Heart left ventricle (tissue), 16 donors: ENCODE measurements around the gene HIGD1A. TPM values are rescaled to one million over a fixed set of nuclear protein-coding genes. Genes with fewer than 3 reads are reported as not detected.

Experiments
- ATAC-seq, 4 donors: fragments of 200-7000 bp; cut with Tn5 transposase; one replicate each; pipeline ENCODE4 v1.9.1; 2020 to 2022; ENCODE audit warnings: moderate library complexity in 4 of 4, mild to moderate bottlenecking in 3 of 4, moderate number of reproducible peaks in 1 of 4
- DNase-seq, 5 donors: peaks; one replicate each; pipeline ENCODE4 v3.0.0-alpha.2; 2020
- H3K27ac ChIP-seq, 12 donors: fragments of 200-600 bp; sonication (generic) in 4 of 12; one replicate each; pipeline versions ENCODE4 v1.5.0 to v1.8.0; 2016 to 2022; ENCODE audit warnings: mild to moderate bottlenecking in 2 of 12
- H3K27me3 ChIP-seq, 9 donors: fragments of 200-600 bp; sonication (generic) in 2 of 9; one replicate each; pipeline versions ENCODE4 v1.5.1 to v1.8.0; 2016 to 2022; ENCODE audit warnings: mild to moderate bottlenecking in 3 of 9
- H3K36me3 ChIP-seq, 9 donors: fragments of 200-600 bp; sonication (generic) in 2 of 9; one replicate each; pipeline versions ENCODE4 v1.5.0 to v1.8.0; 2018 to 2022; ENCODE audit warnings: mild to moderate bottlenecking in 2 of 9
- H3K4me1 ChIP-seq, 12 donors: fragments of 200-600 bp; sonication (generic) in 4 of 12; one replicate each; pipeline versions ENCODE4 v1.5.0 to v1.8.0; 2016 to 2022; ENCODE audit warnings: mild to moderate bottlenecking in 3 of 12
- H3K4me3 ChIP-seq, 12 donors: fragments of 200-600 bp; sonication (generic) in 4 of 12; one replicate each; pipeline versions ENCODE4 v1.5.0 to v1.8.0; 2017 to 2022; ENCODE audit warnings: mild to moderate bottlenecking in 9 of 12, moderate library complexity in 4 of 12
- H3K9me3 ChIP-seq, 12 donors: fragments of 200-600 bp; sonication (generic) in 4 of 12; one replicate each; pipeline versions ENCODE4 v1.5.0 to v1.8.0; 2016 to 2022; ENCODE audit warnings: mild to moderate bottlenecking in 1 of 12
- POLR2A ChIP-seq, 2 donors: fragments of 450-650 bp; IDR thresholded peaks; one replicate each; pipeline ENCODE4 v1.6.1; 2017; ENCODE audit warnings: antibody characterized with exemption in 2 of 2, mild to moderate bottlenecking in 2 of 2, moderate library complexity in 2 of 2
- WGBS, 4 donors: extraction: QIAGEN DNeasy Blood & Tissue Kit in 2 of 4; methylation state at CpG; one replicate each; pipeline versions ENCODE4 v1.1.5 to v1.1.7; 2013 to 2018; 5-methylcytosine and 5-hydroxymethylcytosine counted together
- intact Hi-C, 10 donors: fragments of 100-400 bp; cut with DNase I; formaldehyde crosslinking; loops; one replicate each; pipeline versions ENCODE4 v1.11.1 to v1.14.2; 2022
- polyA plus RNA-seq, 2 donors: library from polyadenylated mRNA; stranded (reverse); fragments of 200-250 nt; gene quantifications; one replicate each; pipeline ENCODE4 v1.2.3, GENCODE V29; 2013
- total RNA-seq, 9 donors: library from RNA; depleted of rRNA in 2 of 9; stranded (reverse); fragments of >200 nt in 2 of 9; fragmentation: NEBNext Ultra II Directional in 3 of 9; extraction: Animal tissue kit (Norgen Biotek cat#: 25700) in 3 of 9; gene quantifications; one replicate each; pipeline versions ENCODE4 v1.1.0 to v1.2.4, GENCODE V29; 2016 to 2023
- TF ChIP-seq, protein P1 (sequence below), 12 donors: fragments of 200-600 bp; sonication (generic) in 4 of 12; IDR thresholded peaks; one replicate each; pipeline versions ENCODE4 v1.5.0 to v1.8.0; 2018 to 2022; ENCODE audit warnings: antibody characterized with exemption in 12 of 12, mild to moderate bottlenecking in 5 of 12
- donor health status: ischemic (EF 13 %, LVEDD 7.1; RV severe dilation, severe dysfunction).
- donor health status: healthy with polysubstance abuse.
- donor health status: DM: no; HTN: yes; CAD: no.
- donor health status: DM: no; HTN: no; CAD: no.
- donor health status: ischemic (EF 25% LVEDD 6.9; RV normal size, moderate dysfunction).
- donor health status: ischemic (EF 25% LVEDD 5.7; RV mildly dilated, moderate dysfunction).
- donor health status: healthy.
- donor health status: DM: yes; HTN: yes; CAD: no.
- donor health status: ischemic (EF 35%, LVEDD 5.7; RV mildly dilated, moderate dysfunction).
- donor health status: nonischemic (EF 11% LVEDD 7.7; RV severe dilation, severe dysfunction).
- donor health status: DM: yes; HTN: yes; CAD: no.
- donor health status: PGD.
- donor health status: ischemic (EF 29% LVEDD 5.4; RV normal size, mild dysfunction).
- donor health status: nonischemic (EF 23%, LVEDD 6.1; RV moderate dilation, normal function).

HIGD1A gene
- total and polyA plus RNA-seq, 11 donors, result 170 to 497 (median 313) TPM

DNA sequence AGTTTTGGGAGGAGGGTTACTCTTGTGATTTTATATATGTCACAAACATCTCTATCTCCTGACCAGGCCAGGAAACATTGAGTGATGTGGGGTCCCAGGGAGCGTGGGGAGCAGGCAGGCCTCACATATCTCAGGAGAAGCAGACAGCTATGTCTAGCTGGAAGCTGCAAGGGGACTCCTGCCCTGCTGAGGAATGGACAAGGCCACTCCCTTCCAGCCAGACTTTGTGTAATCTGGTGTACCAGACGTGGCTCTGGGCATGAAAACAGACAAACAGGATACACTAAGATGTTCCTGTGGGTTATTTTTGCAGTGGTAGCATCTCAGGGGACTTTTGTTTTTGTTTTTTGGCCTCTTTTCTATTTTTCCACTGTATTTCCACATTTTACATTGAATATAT lies 48.2 kb upstream of the HIGD1A start:
- Histone ChIP-seq H3K4me1 (peaks cover 0 to 31% (median 2%) of the 10 kb centered on the region in 12 donors), H3K27ac (peak overlapping the region in 3 of 12 donors; percentile 1 to 61 (median 38)), H3K4me3 (peak overlapping the region in 1 of 12 donors; percentile 6), H3K27me3 (no peaks in the 10 kb centered on the region), H3K36me3 (no peaks in the 10 kb centered on the region), H3K9me3 (no peaks in the 10 kb centered on the region)
- no peak for TF ChIP-seq POLR2A (IDR thresholded peaks at IDR 0.05)
- TF ChIP-seq, protein P1, sequence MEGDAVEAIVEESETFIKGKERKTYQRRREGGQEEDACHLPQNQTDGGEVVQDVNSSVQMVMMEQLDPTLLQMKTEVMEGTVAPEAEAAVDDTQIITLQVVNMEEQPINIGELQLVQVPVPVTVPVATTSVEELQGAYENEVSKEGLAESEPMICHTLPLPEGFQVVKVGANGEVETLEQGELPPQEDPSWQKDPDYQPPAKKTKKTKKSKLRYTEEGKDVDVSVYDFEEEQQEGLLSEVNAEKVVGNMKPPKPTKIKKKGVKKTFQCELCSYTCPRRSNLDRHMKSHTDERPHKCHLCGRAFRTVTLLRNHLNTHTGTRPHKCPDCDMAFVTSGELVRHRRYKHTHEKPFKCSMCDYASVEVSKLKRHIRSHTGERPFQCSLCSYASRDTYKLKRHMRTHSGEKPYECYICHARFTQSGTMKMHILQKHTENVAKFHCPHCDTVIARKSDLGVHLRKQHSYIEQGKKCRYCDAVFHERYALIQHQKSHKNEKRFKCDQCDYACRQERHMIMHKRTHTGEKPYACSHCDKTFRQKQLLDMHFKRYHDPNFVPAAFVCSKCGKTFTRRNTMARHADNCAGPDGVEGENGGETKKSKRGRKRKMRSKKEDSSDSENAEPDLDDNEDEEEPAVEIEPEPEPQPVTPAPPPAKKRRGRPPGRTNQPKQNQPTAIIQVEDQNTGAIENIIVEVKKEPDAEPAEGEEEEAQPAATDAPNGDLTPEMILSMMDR (IDR thresholded peaks at IDR 0.05), result no peak
- 36 to 57% (median 42%) methylated on average over 2 of the region's 2 CpGs for WGBS, 4 donors
- intact Hi-C loops, result no loop called here
- ATAC-seq (peak; percentile 44 to 71 (median 66)), DNase-seq (no peak)

DNA sequence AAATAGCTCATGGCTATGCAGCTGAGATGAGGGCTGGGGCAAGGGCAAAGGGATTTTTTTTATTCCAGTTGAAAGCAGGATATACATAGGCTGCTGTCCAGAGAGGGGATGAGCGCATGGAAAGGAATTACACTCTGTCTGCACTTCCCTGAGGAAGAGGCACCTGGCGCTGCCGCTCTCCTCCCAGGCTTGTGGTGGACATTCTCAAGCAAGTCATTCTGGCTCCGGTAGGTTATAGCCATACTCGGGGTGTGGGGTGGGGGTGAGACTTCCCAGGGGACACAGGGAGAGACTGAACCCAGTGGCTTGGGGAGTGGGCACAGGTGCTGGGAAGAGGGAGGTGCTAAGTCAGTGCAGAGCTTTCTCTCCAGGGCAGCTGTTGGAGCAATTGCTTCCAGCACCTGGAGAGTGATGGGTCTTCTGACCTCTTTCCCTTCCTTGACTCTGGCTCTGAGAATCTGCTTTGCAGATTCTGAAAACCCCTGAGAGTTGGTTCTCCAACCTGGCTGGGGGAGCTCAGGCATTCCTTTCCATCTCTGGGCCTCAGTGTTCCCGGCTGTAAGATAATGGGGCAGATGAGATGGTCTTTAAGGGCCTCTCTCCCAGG lies 47.0 kb upstream of the HIGD1A start:
- no peak for ATAC-seq

DNA sequence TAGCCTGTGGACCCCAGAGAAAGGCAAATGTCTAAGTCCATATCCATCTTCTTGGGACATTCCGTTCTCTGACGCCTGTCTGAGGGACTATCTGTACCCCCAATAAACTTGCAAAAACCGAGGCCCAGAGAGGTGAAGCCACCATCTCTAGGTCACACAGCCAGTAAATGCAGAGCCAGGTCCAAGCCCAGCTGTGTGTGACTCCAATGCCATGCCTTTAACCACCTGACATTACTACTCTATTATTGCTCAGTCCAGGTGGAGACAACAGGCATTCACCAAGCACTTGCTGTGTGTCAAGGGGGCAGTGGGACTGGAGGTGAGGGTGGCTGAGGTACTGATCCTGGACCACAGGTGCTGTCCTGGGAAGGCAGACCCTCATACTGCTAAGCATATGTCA lies 46.0 kb upstream of the HIGD1A start:
- intact Hi-C loops, result no loop called here
- TF ChIP-seq, protein P1 (IDR thresholded peaks at IDR 0.05), result no peak
- TF ChIP-seq POLR2A (IDR thresholded peaks at IDR 0.05), result no peak
- 88 to 93% (median 93%) methylated on average over 3 of the region's 3 CpGs for WGBS, 4 donors
- H3K4me3 ChIP-seq, result no peak overlapping the region
- no peaks in the 10 kb centered on the region for H3K27me3 ChIP-seq
- DNase-seq (no peak), ATAC-seq (no peak)
- H3K4me1 ChIP-seq, result peaks cover 0 to 48% (median 16%) of the 10 kb centered on the region in 12 donors
- no peaks in the 10 kb centered on the region for H3K36me3 ChIP-seq
- H3K27ac ChIP-seq, result no peak overlapping the region
- no peaks in the 10 kb centered on the region for H3K9me3 ChIP-seq

More for the DNA sequence above, 47.0 kb upstream of the HIGD1A start:
- no peaks in the 10 kb centered on the region for H3K9me3 ChIP-seq
- 82 to 87% (median 84%) methylated on average over 6 of the region's 6 CpGs for WGBS, 4 donors
- no peak for DNase-seq
- TF ChIP-seq, protein P1 (IDR thresholded peaks at IDR 0.05), result no peak
- no peak for TF ChIP-seq POLR2A (IDR thresholded peaks at IDR 0.05)
- intact Hi-C loops, result no loop called here
- no peaks in the 10 kb centered on the region for H3K27me3 ChIP-seq
- H3K4me1 ChIP-seq, result peaks cover 0 to 42% (median 12%) of the 10 kb centered on the region in 12 donors
- H3K36me3 ChIP-seq, result no peaks in the 10 kb centered on the region
- no peak overlapping the region for H3K4me3 ChIP-seq
- peak overlapping the region in 1 of 12 donors; percentile 61 for H3K27ac ChIP-seq

GRCh38 chr3:42849017-42849416 lies 44.7 kb upstream of the HIGD1A start:
- peaks cover 0 to 51% (median 17%) of the 10 kb centered on the region in 12 donors for H3K4me1 ChIP-seq
- TF ChIP-seq POLR2A (IDR thresholded peaks at IDR 0.05), result no peak
- TF ChIP-seq, protein P1 (IDR thresholded peaks at IDR 0.05), result no peak
- no peaks in the 10 kb centered on the region for H3K36me3 ChIP-seq
- 96 to 97% (median 97%) methylated on average over 7 of the region's 7 CpGs for WGBS, 4 donors
- H3K4me3 ChIP-seq, result no peak overlapping the region
- H3K27ac ChIP-seq, result no peak overlapping the region
- DNase-seq (no peak), ATAC-seq (no peak)
- H3K27me3 ChIP-seq, result no peaks in the 10 kb centered on the region
- intact Hi-C loops, result no loop called here
- no peaks in the 10 kb centered on the region for H3K9me3 ChIP-seq
